ENCODE results near the gene SRP72.
A peak's percentile ranks its signal among the peaks of the same experiment; 100 is the strongest.

Gene SRP72

GRCh38 chr4:56477192-56477702 lies 9.8 kb downstream of the SRP72 start:
- Mint-ChIP-seq H3K4me3 (no peak overlapping the region), H3K4me1 (no peaks in the 10 kb centered on the region), H3K9me3 (no peaks in the 10 kb centered on the region), H3K27me3 (no peaks in the 10 kb centered on the region), H3K36me3 (peaks cover 55% of the 10 kb centered on the region), H3K27ac (no peak overlapping the region)
- CTCF ChIA-PET, result no interaction called here
- DNase-seq, result no peak

DNA sequence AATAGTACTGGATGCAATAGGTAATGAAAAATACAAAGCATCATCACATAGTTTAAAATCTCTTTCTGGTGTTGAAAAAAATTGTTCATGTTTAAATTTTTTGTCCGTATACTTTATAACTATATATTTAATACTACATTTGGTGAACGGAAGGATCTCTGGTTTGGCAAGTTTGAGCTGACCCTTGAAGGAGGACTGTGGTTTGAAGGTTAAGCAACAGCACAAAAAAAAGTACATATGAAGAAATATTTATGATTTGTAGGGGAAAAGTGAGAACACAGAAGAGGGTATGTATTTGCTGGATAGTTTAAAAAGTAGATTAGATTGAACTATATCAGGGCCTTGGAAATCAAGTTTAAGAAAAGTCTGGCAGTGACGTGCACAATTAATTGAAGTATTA lies 13.3 kb downstream of the SRP72 start:
- Mint-ChIP-seq H3K4me1 (no peaks in the 10 kb centered on the region), H3K4me3 (no peak overlapping the region), H3K9me3 (no peaks in the 10 kb centered on the region), H3K27ac (no peak overlapping the region), H3K36me3 (peaks cover 52% of the 10 kb centered on the region), H3K27me3 (no peaks in the 10 kb centered on the region)
- no peak for DNase-seq
- CTCF ChIA-PET, result no interaction called here

- H3K36me3 Mint-ChIP-seq, result peaks cover 55% of the 10 kb centered on the region
- no peaks in the 10 kb centered on the region for H3K4me1 Mint-ChIP-seq
- CTCF ChIA-PET, result no interaction called here
- H3K27ac Mint-ChIP-seq, result no peak overlapping the region
- no peak for DNase-seq
- no peak overlapping the region for H3K4me3 Mint-ChIP-seq
- H3K9me3 Mint-ChIP-seq, result no peaks in the 10 kb centered on the region
- H3K27me3 Mint-ChIP-seq, result no peaks in the 10 kb centered on the region
Measured at GRCh38 chr4:56496241-56496640, 28.8 kb downstream of the SRP72 start.

DNA sequence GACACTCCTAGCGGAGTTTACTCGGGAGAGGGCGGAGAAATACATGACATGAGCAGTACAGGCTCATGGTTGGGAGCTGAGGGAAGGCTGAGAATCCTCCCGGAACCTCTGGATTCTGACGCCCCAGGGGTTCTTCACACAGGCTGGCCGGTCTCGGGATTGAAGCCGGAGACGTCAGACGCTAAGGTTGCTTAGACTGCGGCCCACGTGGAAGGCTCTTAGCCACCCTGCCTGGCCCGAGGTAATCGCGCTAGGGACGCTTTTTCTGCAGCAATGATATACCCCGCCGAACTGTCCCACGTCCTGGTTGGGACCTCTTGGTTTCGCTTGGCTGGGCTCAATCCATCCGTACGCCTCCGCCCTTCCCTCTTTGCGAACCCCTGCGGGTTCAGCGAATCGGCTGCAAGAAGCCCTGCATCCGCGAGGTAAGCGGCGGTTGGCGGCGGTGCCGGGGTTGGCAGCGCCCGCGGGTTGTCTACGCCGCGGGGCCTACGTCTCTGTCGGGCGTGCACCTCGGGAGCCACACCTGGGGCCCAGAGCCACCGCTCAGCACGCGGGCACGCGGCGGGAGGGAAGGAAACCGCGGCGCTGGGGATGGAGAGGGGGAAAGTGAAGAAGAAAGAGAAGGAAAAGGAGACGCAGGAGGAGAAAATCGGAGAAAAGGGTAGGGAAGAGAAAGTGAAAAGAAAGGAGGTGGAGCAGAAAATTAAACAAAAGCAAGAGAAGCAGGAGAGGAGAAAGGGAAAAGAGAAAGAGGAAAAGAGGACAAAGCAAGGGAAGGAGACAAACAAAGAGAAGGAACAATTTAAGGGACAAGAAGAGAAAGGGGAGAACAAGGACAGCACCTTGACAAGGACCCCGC lies 38.1 kb downstream of the SRP72 start, which contains the start of gene ARL9:
TSS of gene ARL9 (plus strand) at position 523 of the 862 bp plus-strand sequence. CDS start at position 595, 72 bp downstream.
- Mint-ChIP-seq H3K4me3 (peak within 1 kb of the TSS; percentile 70), H3K9me3 (no peaks in the 10 kb centered on the region), H3K27me3 (peaks cover 23% of the 10 kb centered on the region), H3K27ac (peak within 1 kb of the TSS; percentile 37), H3K36me3 (peaks cover 25% of the 10 kb centered on the region), H3K4me1 (peaks cover 22% of the 10 kb centered on the region)
- DNase-seq, result peak; percentile 76
- CTCF ChIA-PET, result no interaction called here

DNA sequence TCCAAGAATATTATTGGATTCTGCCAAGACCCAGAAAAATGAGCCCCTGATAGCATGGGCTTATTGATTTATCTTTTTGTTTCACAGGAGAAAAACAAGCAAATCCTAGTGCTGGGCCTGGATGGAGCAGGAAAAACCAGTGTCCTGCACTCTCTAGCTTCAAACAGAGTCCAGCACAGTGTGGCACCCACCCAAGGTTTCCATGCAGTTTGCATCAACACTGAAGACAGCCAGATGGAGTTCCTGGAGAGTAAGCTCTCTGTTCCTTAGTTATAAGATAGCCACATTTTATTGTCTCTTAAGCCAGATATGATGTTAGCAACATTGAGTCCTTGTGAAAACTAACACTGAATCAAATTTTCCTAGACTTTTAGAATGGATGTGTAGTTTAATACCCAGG lies 43.7 kb downstream of the SRP72 start:
- Mint-ChIP-seq H3K4me3 (no peak overlapping the region), H3K27me3 (peaks cover 14% of the 10 kb centered on the region), H3K27ac (no peak overlapping the region), H3K36me3 (no peaks in the 10 kb centered on the region), H3K9me3 (no peaks in the 10 kb centered on the region), H3K4me1 (peaks cover 9% of the 10 kb centered on the region)
- DNase-seq, result no peak
- CTCF ChIA-PET, result interaction anchor here (0.7 kb wide), 1 partner anchor 19 kb away, joined by 3 read pairs; a partner anchor contains a TSS

GRCh38 chr4:56512166-56512565 lies 44.7 kb downstream of the SRP72 start:
- CTCF ChIA-PET, result no interaction called here
- H3K4me1 Mint-ChIP-seq, result no peaks in the 10 kb centered on the region
- no peak overlapping the region for H3K27ac Mint-ChIP-seq
- H3K36me3 Mint-ChIP-seq, result no peaks in the 10 kb centered on the region
- no peak overlapping the region for H3K4me3 Mint-ChIP-seq
- H3K27me3 Mint-ChIP-seq, result peaks cover 8% of the 10 kb centered on the region
- no peak for DNase-seq
- no peaks in the 10 kb centered on the region for H3K9me3 Mint-ChIP-seq

GRCh38 chr4:56513517-56513916 lies 46.1 kb downstream of the SRP72 start:
- H3K27ac Mint-ChIP-seq, result no peak overlapping the region
- CTCF ChIA-PET, result no interaction called here
- DNase-seq, result no peak

GRCh38 chr4:56530269-56531148 lies 63.1 kb downstream of the SRP72 start:
- Mint-ChIP-seq H3K27ac (no peak overlapping the region), H3K36me3 (no peaks in the 10 kb centered on the region), H3K4me1 (no peaks in the 10 kb centered on the region), H3K9me3 (no peaks in the 10 kb centered on the region), H3K27me3 (peaks cover 31% of the 10 kb centered on the region), H3K4me3 (peak overlapping the region; percentile 51)
- CTCF ChIA-PET, result interaction anchor here (0.5 to 1.4 kb wide), 3 partner anchors 14 to 303 kb away, joined by 3 to 4 read pairs (median 3); no protein-coding TSS in a partner anchor
- DNase-seq, result peak; percentile 88

More at GRCh38 chr4:56513517-56513916, 46.1 kb downstream of the SRP72 start:
- peaks cover 16% of the 10 kb centered on the region for H3K27me3 Mint-ChIP-seq
- H3K4me3 Mint-ChIP-seq, result no peak overlapping the region
- H3K4me1 Mint-ChIP-seq, result no peaks in the 10 kb centered on the region
- no peaks in the 10 kb centered on the region for H3K36me3 Mint-ChIP-seq
- H3K9me3 Mint-ChIP-seq, result no peaks in the 10 kb centered on the region

DNA sequence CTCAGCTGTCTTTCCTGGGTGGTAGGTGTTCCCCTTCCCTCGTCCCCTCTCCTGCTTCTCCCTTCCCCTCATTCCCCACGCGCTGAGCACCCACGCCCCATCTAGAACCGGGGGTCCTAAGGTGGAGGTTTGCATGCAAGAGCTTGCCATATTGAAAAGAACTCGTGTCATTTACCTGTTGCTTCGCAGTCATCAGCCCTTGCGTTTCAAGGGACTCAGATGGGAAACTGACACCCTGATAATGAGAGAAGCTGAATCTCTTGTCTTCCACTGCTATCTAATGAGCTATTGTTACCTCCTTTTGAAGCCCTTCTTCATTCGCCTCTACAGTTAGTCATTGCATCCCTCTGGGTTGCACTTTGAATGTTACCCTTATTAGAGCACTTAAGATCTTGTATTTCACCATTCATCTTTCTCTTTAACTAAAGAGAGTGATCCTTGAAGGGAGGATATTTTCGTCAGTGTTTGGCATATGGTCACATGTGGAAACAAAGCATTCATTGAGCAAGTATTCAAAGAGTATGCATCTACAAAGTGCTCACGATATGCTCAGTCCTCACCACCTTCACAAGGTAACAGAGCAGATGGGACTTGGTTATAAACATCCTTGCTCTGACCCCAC lies 63.8 kb downstream of the SRP72 start:
- no peak overlapping the region for H3K4me3 Mint-ChIP-seq
- H3K9me3 Mint-ChIP-seq, result no peaks in the 10 kb centered on the region
- DNase-seq, result no peak
- no peaks in the 10 kb centered on the region for H3K36me3 Mint-ChIP-seq
- no peak overlapping the region for H3K27ac Mint-ChIP-seq
- H3K4me1 Mint-ChIP-seq, result no peaks in the 10 kb centered on the region
- peaks cover 34% of the 10 kb centered on the region for H3K27me3 Mint-ChIP-seq
- CTCF ChIA-PET, result interaction anchor here (0.6 to 1.4 kb wide), 2 partner anchors 14 to 302 kb away, joined by 3 to 4 read pairs; no protein-coding TSS in a partner anchor

- CTCF ChIA-PET, result no interaction called here
- Mint-ChIP-seq H3K36me3 (no peaks in the 10 kb centered on the region), H3K4me3 (no peak overlapping the region)
Measured at GRCh38 chr4:56531823-56532222, 64.4 kb downstream of the SRP72 start.

DNA sequence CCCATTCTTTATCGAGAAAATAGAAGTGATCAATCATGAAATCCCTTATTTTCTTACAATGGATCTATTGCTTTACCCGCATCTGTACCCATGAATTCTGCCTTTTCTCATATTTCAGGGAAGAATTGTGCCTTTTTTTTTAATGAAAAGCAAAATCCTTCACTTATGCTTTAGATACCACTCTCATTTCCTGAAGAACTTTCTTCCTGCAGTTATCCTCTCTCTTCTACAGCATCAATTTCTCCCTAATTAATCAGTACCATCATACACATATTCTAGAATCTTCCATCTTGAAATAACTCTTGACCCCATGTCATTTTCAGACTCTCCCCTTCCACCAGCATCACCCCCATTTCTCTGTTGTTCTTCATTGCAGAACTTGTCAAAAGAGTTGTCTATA lies 64.8 kb downstream of the SRP72 start:
- DNase-seq, result no peak
- CTCF ChIA-PET, result no interaction called here
- Mint-ChIP-seq H3K4me3 (no peak overlapping the region), H3K27me3 (peaks cover 24% of the 10 kb centered on the region), H3K36me3 (no peaks in the 10 kb centered on the region), H3K4me1 (no peaks in the 10 kb centered on the region), H3K27ac (no peak overlapping the region), H3K9me3 (no peaks in the 10 kb centered on the region)

More at GRCh38 chr4:56531823-56532222, 64.4 kb downstream of the SRP72 start:
- DNase-seq, result no peak
- H3K9me3 Mint-ChIP-seq, result no peaks in the 10 kb centered on the region
- no peak overlapping the region for H3K27ac Mint-ChIP-seq
- peaks cover 28% of the 10 kb centered on the region for H3K27me3 Mint-ChIP-seq
- no peaks in the 10 kb centered on the region for H3K4me1 Mint-ChIP-seq

- CTCF ChIA-PET, result no interaction called here
- Mint-ChIP-seq H3K36me3 (no peaks in the 10 kb centered on the region), H3K4me3 (no peak overlapping the region), H3K27me3 (peaks cover 31% of the 10 kb centered on the region), H3K27ac (no peak overlapping the region), H3K4me1 (no peaks in the 10 kb centered on the region), H3K9me3 (no peaks in the 10 kb centered on the region)
- no peak for DNase-seq
Measured at GRCh38 chr4:56535915-56536314, 68.5 kb downstream of the SRP72 start.

DNA sequence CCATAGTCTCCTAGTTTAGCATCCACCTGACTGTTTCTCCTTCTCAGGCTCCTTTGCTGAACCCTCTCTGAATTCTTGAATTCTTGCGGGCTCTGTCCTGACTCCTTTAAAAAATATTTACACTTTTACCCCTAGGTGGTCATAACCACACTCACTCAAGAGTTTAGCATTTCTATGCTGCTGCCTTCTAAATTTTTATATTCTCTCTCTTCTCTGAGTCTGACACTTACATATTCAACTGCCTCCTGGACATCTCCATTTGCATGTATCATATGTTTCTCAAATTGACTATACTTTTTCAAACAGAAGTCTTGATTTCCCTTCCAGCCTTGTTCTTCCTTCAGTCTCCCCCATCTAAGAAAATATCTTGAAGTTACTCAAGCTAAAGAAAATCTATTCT lies 69.7 kb downstream of the SRP72 start:
- Mint-ChIP-seq H3K9me3 (no peaks in the 10 kb centered on the region), H3K27me3 (peaks cover 31% of the 10 kb centered on the region), H3K36me3 (no peaks in the 10 kb centered on the region), H3K4me1 (no peaks in the 10 kb centered on the region), H3K27ac (no peak overlapping the region), H3K4me3 (no peak overlapping the region)
- CTCF ChIA-PET, result no interaction called here
- DNase-seq, result no peak

GRCh38 chr4:56540826-56541225 lies 73.4 kb downstream of the SRP72 start:
- CTCF ChIA-PET, result no interaction called here
- no peak for DNase-seq
- Mint-ChIP-seq H3K27ac (no peak overlapping the region), H3K4me1 (peaks cover 15% of the 10 kb centered on the region), H3K27me3 (peaks cover 37% of the 10 kb centered on the region), H3K9me3 (no peaks in the 10 kb centered on the region), H3K36me3 (no peaks in the 10 kb centered on the region), H3K4me3 (no peak overlapping the region)
